AG08395 (cell line): ENCODE results near the gene PPME1.

Experiments
- DNase-seq: peaks from one replicate; pipeline ENCODE4 v3.0.0; 2012; ENCODE audit warnings: mixed read lengths, low spot score

Gene PPME1

DNA sequence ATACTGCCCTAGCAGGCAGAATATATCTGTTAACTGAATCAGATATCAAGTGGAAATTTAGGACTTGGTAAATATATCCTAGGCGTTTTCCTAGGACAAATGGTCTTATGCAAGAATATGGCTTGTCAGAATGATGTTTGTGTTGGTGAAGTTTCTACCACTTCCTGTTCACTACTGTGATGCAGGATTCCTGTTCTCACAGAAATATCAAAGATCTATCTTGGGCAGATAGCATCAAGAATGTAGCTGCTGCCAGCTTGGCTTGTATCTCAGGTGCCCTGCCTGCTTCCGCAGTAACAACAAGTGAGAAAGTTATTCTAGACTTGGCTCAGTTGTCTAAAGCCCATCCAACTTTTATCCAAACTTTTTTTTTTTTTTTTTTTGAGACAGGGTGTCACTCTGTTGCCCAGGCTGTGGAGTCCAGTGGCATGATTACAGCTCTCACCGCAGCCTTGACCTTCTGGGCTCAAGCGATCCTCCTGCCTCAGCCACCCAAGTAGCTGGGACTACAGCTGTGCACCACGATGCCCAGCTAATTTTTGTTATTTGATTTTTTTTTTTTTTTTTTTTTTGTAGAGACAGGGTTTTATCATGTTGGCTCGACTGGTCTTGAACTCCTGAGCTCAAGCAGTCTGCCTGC lies 61.3 kb downstream of the PPME1 start:
- DNase-seq: no peak

DNA sequence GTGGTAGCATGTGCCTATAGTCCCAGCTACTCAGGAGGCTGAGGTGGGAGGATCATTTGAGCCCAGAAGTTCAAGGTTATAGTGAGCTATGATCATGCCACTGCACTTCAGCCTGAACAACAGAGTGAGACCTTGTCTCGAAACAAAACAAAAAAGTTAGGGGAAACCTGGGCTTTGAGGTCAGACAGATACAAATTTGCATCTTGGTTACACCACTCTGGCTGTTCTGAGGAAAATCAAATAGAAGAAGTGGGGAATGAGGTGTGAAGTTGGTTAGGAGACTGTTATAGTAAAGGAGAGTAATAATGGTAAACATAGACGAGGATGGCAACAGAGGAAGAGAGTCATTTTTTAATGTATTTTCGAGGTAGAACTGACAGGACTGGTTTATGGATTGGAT lies 62.6 kb downstream of the PPME1 start:
- no peak for DNase-seq

DNA sequence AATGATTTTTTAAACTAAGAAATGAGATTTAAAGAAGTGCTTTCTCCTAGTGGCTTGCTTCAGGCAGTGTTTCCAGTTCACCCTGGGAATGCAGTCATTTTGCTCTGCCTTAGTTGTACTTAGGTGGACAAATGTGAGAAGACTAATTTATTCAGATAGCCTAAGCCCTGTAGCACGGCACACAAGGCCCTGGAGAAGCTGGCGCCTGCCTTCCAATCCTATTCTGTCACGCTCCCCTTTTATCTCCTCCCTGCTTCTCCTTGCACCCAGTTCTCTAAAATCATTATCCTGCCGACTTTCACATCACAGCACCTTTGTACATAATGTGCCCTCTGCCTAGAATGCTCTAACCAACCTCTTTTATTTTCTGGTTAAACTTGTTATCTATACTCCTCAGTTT lies 64.0 kb downstream of the PPME1 start:
- no peak for DNase-seq

DNA sequence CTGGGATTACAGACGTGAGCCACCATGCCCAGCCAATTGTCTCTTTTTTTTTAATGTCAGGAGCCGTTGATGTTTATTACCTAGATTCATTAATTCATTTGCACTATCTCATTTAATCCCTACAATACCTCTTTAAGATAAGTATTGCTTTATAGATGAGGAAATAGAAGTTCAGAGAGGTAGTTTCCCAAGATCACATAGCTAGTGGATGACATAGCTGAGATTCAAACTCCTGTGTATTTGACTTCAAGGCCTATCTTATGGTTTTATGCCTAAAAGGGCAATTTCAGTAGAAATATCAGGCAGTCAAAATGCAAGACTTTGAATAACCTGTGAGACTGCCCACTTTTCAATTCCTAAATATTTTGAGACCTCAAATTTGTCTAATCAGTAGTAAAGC lies 66.5 kb downstream of the PPME1 start:
- no peak for DNase-seq

DNA sequence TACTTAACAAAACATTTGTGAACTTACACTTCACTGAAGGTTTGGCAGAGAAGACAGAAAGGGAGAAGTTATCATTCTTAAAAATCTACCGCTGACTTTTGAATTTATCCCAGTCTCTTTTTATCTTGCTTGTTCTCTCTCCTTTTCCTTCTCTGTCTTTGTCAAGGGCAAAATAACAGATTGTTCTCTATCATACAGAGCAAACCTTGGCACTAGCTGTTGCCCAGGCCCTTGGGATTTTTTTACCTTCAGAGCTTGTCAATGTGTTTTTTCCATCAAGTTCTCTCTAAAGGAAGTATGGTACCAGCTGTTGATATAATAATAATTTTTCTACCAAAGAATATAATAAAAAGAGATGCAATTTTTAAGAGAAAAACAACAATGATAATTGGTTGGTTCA lies 67.2 kb downstream of the PPME1 start:
- no peak for DNase-seq

DNA sequence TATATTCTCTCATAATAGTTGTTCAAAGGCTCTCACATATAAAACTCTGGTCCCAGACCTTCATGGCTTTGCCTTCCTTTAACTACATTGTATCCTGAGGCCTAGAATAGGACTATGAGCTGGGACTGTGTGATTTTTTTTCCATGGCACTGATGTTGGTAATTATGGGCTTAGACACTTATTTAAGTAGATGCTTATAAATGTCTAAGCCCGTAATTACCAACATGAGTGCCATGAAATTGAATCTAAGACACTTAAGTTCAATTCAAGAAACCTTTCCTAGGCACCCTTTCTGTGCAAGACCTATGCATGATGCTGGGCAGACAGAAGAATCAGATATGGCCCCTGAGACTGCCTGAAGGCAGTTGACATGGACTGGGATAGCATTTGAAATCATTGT lies 77.4 kb downstream of the PPME1 start:
- no peak for DNase-seq

DNA sequence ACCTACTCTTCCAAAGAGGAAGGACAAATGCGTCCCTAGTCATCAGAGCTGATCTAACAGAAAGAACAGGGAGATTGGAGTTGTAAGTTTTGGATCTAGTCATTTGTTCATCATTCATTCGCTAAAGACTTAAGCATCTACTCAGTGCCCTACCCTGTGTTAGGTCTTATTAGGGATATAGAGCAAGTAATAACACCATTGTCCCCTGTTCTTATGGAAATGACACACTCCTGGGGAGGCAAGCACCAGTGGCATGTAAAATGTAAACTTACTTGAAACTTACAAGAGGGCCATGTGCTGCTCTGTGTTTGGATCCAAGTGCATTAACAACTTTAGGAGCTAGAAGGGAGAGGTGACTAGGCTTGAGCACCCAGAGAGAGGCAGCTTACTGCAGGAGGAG lies 78.4 kb downstream of the PPME1 start:
- no peak for DNase-seq

DNA sequence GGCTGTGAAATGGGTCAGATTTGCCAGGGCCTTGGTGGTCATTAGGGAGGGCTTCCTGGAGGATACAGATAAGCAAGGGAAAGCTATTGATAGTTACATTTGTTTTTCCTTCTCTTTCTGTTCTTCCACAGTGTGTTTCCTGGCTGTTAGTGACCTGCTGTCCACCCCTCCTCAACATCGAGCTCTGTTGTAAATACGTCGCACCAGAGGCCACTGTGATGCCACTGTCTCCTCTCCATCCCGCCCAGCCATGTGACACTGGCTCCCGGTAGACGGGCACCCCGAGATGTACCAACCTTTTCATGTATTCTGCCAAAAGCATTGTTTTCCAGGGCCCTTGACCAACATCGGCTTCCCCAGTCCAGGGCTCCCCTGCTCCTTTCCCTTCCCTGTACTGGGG lies 82.3 kb downstream of the PPME1 start:
- DNase-seq: no peak

DNA sequence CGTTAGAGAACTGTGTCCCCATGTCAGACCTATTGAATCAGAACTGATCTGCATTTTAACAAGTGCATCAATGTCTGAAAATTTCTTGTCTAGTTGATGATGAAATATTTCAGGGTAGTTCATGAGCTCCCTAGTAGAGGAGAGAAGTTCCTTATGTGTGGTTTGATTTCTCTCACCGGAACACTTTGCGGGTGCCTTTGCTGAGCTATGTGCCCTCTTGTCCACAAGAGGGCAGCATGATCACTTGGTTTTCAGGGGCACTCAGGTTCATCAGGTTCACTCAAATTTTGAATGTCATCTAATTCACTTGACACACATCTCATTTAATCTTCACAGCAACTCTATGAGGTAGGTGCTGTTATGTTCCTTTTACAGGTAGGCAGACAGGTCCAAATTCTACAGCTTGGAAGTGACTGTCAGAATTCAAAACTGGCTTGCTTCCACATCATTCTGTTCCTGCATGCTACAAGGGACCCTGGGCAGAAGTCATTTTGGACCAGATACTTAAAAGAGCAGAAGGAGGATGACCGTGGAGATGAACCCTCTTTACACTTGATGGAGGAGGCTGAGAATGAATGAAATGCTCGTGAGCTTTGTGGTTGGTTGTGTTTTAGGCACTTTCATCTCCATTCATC lies 84.8 kb downstream of the PPME1 start:
- peak; percentile 83 for DNase-seq

DNA sequence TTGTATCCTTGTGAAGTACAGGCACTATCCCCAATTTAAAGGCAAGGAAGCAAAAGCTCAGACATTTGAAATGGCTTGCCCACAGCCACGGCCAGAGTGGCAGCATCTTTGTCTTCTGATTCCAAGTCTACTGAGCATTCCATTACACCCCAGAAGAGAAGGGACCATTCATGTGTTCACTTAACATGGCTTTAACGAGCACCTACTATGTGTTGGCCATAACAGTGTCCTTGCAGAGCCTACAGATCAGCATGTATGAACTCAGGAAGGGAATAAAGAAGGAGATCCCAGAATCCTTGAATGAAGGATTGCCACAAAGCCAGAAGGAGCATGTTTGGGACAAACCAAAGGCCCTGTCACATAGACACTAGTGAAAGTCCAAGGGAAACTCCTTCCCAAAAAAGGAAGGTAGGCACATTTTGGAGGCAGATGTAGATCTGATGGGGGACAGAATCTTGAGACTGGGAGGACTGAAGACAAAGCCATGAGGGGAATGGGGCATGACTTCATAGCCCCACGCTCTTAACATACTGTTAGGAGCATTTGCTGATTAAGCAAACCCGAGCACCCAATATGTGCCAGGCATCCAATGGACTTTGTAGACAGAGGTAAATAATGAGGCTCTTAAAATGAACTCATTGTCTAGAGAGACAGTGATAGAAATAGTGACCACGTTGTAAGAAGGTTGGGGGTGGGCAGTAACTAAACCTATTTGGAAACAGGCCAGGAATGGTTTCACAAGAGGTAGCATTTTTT lies 85.5 kb downstream of the PPME1 start:
- no peak for DNase-seq

DNA sequence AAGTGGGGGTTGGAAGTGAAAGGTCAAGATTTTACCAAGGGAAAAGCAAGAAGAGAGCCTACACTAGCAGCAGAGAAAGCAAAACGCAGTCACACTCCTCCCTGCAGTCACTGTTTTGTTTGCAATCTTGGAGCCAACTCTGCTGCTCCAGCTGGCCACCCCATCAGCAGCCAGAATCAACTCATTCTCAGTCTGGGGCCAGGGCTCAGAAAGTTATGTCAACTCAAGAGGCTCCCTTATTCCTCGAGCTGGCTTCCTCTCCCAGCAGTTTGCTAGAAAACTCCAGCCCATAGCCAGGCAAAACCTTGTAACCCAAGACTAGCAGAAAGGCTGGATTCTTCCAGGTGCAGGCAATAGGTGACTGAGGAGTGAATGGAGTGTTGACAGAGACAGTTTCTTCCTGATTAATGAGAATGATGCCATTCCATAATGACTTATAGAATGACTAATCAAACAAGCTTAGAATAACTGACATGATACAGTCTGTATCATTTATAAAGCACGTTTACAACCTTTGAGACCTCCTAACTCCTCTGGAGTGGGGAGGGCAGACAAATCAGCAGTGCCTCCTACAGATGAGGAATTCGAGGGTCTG lies 87.0 kb downstream of the PPME1 start:
- peak; percentile 58 for DNase-seq

DNA sequence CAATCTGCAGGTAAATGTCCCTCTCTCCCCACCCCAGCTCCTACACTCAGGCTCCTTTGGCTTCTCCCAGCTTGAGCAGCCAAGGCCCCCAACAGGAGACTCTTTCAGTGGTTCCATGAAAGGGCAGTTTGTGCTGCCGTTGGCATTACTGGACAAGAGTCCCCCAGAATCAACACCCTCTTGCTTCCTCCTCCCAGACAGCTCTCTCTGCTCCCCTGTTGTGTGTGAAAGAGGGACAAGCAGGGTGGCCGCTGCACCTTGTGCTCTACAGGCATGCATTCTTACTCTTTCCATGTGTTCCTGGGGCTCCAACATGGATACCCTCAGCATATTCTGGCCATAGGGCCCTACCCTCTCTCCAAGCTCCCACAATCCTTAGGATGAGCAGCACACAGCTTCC lies 91.6 kb downstream of the PPME1 start:
- DNase-seq: no peak

DNA sequence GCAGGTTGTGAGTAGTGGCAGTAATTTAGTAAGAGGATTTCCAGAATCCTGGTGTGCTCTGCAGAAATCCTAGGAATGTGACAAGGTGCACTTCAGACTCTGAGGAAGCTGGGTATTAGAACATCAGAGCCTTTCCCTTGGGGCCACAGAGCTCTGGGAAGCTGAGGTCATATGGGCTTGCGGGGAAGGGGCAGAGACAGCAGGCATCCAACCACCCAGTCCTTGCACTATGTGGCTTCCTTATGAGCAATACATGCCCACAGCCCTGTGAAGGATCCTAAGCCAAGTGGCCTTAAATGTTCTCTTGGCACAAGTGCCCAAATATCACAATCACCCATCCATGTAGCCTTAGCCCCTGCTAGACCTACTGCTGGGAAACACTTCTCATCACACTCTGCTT lies 94.2 kb downstream of the PPME1 start:
- no peak for DNase-seq

DNA sequence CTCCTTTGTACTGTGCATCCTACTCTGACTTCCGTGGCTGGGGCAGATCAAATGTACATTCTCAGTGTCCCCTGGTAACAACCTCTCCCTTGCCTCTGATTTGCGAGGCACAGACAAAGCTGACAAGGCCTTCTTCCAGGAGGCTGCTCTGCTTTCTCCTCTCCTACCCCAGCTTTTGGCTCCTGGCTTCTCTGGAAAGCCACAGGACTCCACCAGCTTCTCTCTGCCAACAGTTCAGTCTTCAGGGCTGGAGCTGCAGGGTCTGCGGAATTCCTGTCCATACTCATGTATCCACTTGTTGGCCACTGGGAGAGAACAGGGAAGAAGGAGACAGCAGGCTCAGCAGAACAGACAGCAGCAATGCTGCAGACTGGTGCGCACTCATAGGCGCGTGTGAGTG lies 95.9 kb downstream of the PPME1 start:
- no peak for DNase-seq

DNA sequence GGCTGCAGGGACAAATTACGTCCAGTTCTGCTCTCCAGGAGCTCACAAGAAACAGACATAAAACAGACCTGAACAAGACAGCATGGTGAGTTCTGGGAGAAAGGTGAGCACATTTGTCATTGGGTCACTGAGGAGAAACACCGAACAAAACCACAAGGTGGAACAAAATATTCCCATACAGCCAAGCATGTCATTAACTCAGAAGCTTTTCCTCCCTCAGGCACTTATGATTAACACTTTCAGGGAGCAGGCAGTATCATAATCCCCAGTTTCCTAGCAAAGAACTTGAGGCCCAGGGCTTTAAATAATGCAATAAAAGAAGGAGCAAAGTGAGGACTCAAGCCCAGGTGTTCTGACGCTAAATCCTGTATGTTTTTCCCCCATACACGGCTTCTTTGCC lies 97.4 kb downstream of the PPME1 start:
- no peak for DNase-seq

DNA sequence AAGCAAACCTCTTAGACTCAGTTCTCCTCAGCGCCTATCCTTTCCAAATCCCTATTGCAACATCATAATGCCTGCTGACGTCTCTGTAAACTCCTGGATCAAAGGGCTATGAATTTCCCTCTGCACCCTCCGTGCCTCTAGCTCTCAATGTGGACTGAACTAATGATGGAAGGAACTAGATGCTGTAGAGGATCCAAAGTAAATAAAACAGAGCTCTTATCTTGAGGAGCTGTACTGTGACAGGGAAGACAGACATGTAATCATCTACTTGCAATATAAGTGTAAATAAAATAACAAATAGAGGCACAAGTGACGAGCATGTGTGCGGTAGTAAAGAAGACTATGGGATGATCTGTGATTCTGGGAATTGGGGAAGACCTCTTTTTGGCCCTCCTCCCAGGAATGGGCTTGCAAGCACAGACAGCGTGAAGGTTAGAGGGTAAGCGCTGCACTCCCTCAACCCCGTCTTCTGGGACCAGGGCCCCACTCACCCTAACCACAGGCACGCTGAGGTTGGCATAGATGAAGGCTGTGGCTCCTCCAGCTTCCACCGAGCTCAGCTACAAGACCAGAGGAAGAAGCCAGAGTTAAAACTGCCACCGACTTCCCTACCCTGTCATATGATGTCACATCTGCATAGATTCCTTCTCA lies 98.2 kb downstream of the PPME1 start:
- DNase-seq: no peak

DNA sequence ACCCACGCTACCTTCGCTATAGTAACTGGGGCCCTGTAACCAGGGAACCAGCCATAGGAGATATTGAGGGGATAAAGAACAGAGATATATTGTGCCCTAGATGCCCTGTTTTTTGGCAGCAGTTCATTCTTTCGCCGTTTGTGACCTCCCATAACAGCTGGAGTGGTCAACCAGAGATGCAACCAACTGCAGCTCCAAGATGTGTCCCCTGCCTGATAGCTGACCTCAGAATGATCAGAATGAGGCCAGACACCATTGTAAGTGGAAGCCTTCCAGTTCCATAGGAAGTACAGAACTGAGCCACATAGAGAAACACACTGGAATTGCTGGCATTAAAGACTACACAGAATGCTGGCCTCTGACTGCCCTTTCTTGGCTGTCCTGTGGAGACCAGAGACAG lies 101.2 kb downstream of the PPME1 start:
- DNase-seq: no peak

DNA sequence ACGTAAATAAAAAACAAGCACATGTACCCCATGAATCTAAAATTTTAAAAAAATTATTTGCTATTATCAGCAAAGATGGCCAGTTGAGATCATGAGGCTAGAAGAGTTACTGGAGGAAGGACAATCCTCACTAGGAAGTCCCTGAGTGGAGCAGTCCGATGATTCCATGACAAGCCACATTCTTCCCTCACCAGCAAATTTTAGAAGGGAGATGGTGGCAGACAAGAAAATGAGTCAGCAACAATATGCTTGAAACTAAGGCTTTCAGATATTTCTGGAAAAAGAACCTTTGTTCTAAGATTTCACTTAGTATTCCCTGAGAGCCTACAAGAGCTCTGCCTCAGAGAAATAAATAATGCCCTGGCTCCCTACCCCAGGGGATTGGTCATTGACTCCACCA lies 105.5 kb downstream of the PPME1 start:
- peak; percentile 59 for DNase-seq

DNA sequence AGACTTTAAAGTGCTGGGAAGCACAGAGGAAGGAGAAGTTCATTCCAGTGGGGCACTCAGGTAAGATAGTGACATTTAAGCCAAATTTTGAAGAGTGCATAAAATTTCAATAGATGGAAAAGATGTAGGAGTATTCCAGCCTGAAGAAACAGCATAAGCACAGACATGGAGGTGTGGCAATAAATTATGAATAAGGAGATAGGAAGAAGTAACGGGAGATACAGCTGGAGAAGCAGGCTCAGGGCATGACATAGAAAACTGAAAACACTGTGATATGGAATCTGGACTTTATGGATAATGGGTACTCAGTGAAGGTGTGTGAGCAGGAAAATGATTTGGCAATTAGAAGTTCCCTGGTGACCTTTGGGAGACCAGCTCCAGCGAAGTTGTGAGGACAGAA lies 107.0 kb downstream of the PPME1 start:
- DNase-seq: no peak

DNA sequence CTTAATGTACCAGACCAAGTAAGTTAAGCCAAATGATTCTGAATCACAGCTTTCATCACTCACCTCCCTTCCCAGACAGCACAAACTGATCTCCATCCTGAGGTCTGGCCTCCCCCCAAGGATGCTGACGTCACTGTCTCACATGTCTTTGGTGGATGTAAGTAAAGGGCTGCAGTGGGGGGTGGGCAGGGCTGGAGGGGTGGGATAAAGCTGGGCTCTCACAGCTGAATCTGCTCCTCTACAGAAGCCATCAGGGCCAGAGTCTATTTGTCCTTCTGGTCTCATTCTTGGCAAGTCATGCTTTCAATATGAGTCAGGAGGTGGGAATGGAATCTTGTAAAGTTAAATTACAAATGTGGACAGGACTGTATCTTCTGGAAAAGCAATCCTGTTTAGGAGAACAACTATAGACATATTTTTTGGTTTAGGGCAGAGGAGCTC lies 107.7 kb downstream of the PPME1 start:
- DNase-seq: peak; percentile 87

DNA sequence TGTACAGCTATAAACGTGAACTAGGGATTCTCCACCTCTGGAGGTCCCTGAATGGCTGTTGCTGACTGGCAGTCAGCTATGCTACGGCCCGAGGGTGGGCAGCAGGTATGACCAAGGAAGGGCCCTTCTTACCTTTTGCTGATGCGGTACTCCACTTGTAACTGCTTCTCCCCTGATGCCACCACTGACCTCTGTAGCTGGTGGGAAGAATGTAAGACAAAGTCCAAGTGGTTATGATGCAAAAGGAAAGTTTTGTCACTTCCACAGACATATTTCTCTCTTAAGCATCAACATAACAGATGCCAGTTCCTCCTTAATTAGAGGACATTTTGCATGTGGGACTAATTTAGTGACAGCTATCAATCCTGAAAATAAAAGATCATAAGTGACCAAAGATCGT lies 108.2 kb downstream of the PPME1 start:
- peak; percentile 28 for DNase-seq

DNA sequence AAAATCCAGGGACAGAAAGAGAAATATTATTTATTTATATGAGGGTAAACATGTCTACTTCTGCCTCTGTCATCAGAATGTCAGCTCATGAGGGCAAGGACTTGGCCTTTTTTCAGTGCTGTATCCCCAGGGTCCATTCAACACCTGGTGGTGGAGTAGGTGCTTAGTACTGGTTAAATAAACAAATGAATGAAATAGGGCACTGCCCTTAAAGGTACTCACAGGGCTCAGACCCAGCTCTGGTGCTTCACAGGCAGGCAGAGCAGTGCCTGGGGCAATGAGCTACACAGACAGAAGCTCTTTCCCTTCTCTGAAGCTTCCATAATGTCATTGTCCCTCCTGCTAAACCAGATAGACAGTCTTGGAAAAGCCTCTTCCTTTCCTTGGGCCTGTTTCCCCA lies 109.4 kb downstream of the PPME1 start:
- DNase-seq: no peak

DNA sequence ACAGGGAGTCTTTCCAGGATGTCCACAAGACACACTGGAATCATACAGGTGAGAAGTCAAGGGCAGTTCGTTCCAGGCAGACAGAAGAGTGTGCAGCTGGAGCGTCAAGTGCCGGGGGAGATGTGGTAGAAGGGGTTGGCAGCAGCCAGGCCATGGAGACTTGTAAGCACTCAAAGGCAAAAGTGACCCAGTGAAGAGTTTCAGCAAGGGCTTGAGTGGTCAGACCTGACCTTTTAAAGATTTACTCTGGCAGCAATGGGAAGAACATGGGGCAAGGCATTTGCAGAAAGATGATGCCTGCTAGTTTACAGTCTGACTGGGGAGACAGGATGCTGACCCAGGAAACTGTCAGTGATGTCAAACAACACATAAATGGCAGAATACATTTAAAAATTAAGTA lies 111.3 kb downstream of the PPME1 start:
- no peak for DNase-seq
